Choroid plexus epithelial cell (primary cell): Measurements from ENCODE around the gene PHACTR2.
"Not testable (repeated sequence)": the region's sequence is repeated elsewhere in the genome, so short reads cannot be mapped to it uniquely, and the experiment has no call there.

Experiments
- DNase-seq: peaks from one replicate; pipeline ENCODE4 v3.0.0-alpha.2; 2010; ENCODE audit warnings: low read depth
- H3K4me3 ChIP-seq: 2 replicates; pipeline ENCODE4 v1.5.1; 2011; ENCODE audit warnings: low read depth, mild to moderate bottlenecking, control low read depth, low read length, moderate library complexity
- CTCF ChIP-seq: conservative IDR thresholded peaks from 2 replicates; pipeline ENCODE4 v1.5.1; 2011; ENCODE audit warnings: low read depth, mild to moderate bottlenecking, control low read depth, inconsistent platforms, low read length, moderate library complexity

PHACTR2 gene

GRCh38 chr6:143775336-143775735 lies 97.6 kb downstream of the PHACTR2 start:
- no peak for DNase-seq
- TF ChIP-seq CTCF = no peak

GRCh38 chr6:143778926-143779325 lies 101.2 kb downstream of the PHACTR2 start:
- no peak for TF ChIP-seq CTCF
- DNase-seq = no peak
- H3K4me3 ChIP-seq = no peak overlapping the region

More at GRCh38 chr6:143775336-143775735, 97.6 kb downstream of the PHACTR2 start:
- no peak overlapping the region for H3K4me3 ChIP-seq

GRCh38 chr6:143782481-143782880 lies 104.7 kb downstream of the PHACTR2 start:
- no peak for DNase-seq
- no peak for TF ChIP-seq CTCF
- no peak overlapping the region for H3K4me3 ChIP-seq

GRCh38 chr6:143783077-143783476 lies 105.3 kb downstream of the PHACTR2 start:
- H3K4me3 ChIP-seq = no peak overlapping the region
- no peak for TF ChIP-seq CTCF
- no peak for DNase-seq

GRCh38 chr6:143784316-143784715 lies 106.6 kb downstream of the PHACTR2 start:
- DNase-seq = no peak

GRCh38 chr6:143786371-143786770 lies 108.6 kb downstream of the PHACTR2 start:
- not testable (repeated sequence) for H3K4me3 ChIP-seq, DNase-seq

More at GRCh38 chr6:143784316-143784715, 106.6 kb downstream of the PHACTR2 start:
- H3K4me3 ChIP-seq = no peak overlapping the region
- no peak for TF ChIP-seq CTCF

GRCh38 chr6:143792402-143793279 lies 114.9 kb downstream of the PHACTR2 start:
- no peak for TF ChIP-seq CTCF
- H3K4me3 ChIP-seq = no peak overlapping the region
- DNase-seq = no peak
